ENCODE measurements around the gene SMARCA4. TPM values are rescaled to one million over a fixed set of nuclear protein-coding genes. Genes with fewer than 3 reads are reported as not detected.

Gene SMARCA4
- polyA plus RNA-seq, 1 experiment: 46.3 TPM

GRCh38 chr19:10981252-10981895 lies 20.5 kb downstream of the SMARCA4 start:
- ChIA-PET POLR2A (no interaction called here), CTCF (interaction anchor here (3.3 kb wide), 1 partner anchor 40 kb away, joined by 11 read pairs; no protein-coding TSS in a partner anchor)
- Histone ChIP-seq H3K36me3 (ENCODE audit: control insufficient read depth, insufficient read depth, low read length) (peaks cover 9% of the 10 kb centered on the region), H3K27me3 (ENCODE audit: control insufficient read depth, insufficient read depth, low read length) (no peaks in the 10 kb centered on the region), H3K4me3 (ENCODE audit: low read depth, low read length) (no peak overlapping the region)
- no peak for TF ChIP-seq CTCF (IDR thresholded peaks at IDR 0.05; ENCODE audit: insufficient read depth, low read depth, low read length)
- DNase-seq (ENCODE audit: low read depth): no peak

- Histone ChIP-seq H3K4me3 (ENCODE audit: low read depth, low read length) (no peak overlapping the region), H3K27me3 (ENCODE audit: control insufficient read depth, insufficient read depth, low read length) (no peaks in the 10 kb centered on the region), H3K36me3 (ENCODE audit: control insufficient read depth, insufficient read depth, low read length) (peaks cover 15% of the 10 kb centered on the region)
- no peak for TF ChIP-seq CTCF (IDR thresholded peaks at IDR 0.05; ENCODE audit: insufficient read depth, low read depth, low read length)
- no peak for DNase-seq (ENCODE audit: low read depth)
- POLR2A ChIA-PET: no interaction called here
- CTCF ChIA-PET: interaction anchor here (0.6 to 0.9 kb wide), 2 partner anchors 17 to 20 kb away, joined by 3 read pairs; no protein-coding TSS in a partner anchor
Observed at GRCh38 chr19:10983026-10983425, 22.2 kb downstream of the SMARCA4 start.

GRCh38 chr19:10984166-10984735 lies 23.4 kb downstream of the SMARCA4 start:
- ChIA-PET POLR2A (no interaction called here), CTCF (no interaction called here)
- Histone ChIP-seq H3K4me3 (ENCODE audit: low read depth, low read length) (no peak overlapping the region), H3K27me3 (ENCODE audit: control insufficient read depth, insufficient read depth, low read length) (no peaks in the 10 kb centered on the region), H3K36me3 (ENCODE audit: control insufficient read depth, insufficient read depth, low read length) (peaks cover 23% of the 10 kb centered on the region)
- no peak for TF ChIP-seq CTCF (IDR thresholded peaks at IDR 0.05; ENCODE audit: insufficient read depth, low read depth, low read length)
- no peak for DNase-seq (ENCODE audit: low read depth)

GRCh38 chr19:10985502-10985901 lies 24.7 kb downstream of the SMARCA4 start:
- ChIA-PET CTCF (interaction anchor here (0.6 to 1.0 kb wide), 2 partner anchors 9 to 13 kb away, joined by 3 read pairs; no protein-coding TSS in a partner anchor), POLR2A (no interaction called here)
- no peak for TF ChIP-seq CTCF (IDR thresholded peaks at IDR 0.05; ENCODE audit: insufficient read depth, low read depth, low read length)
- Histone ChIP-seq H3K27me3 (ENCODE audit: control insufficient read depth, insufficient read depth, low read length) (no peaks in the 10 kb centered on the region), H3K36me3 (ENCODE audit: control insufficient read depth, insufficient read depth, low read length) (peaks cover 27% of the 10 kb centered on the region), H3K4me3 (ENCODE audit: low read depth, low read length) (no peak overlapping the region)
- no peak for DNase-seq (ENCODE audit: low read depth)

GRCh38 chr19:10986301-10987127 lies 25.7 kb downstream of the SMARCA4 start:
- Histone ChIP-seq H3K36me3 (ENCODE audit: control insufficient read depth, insufficient read depth, low read length) (peaks cover 31% of the 10 kb centered on the region), H3K27me3 (ENCODE audit: control insufficient read depth, insufficient read depth, low read length) (no peaks in the 10 kb centered on the region), H3K4me3 (ENCODE audit: low read depth, low read length) (no peak overlapping the region)
- TF ChIP-seq CTCF (IDR thresholded peaks at IDR 0.05; ENCODE audit: insufficient read depth, low read depth, low read length): no peak
- ChIA-PET POLR2A (no interaction called here), CTCF (interaction anchor here (1.0 to 1.3 kb wide), 2 partner anchors 10 to 44 kb away, joined by 3 to 4 read pairs; no protein-coding TSS in a partner anchor)
- no peak for DNase-seq (ENCODE audit: low read depth)
